GM12878 (cell line): ENCODE measurements around the gene MPRIP.

ENCODE experiments used
- KDM1A ChIP-seq: fragments of 200-600 bp; sonication (generic); IDR thresholded peaks from 2 replicates; pipeline ENCODE4 v1.6.1; 2016; ENCODE audit warnings: borderline replicate concordance
- NFXL1 ChIP-seq: fragments of 450-650 bp; IDR thresholded peaks from 2 replicates; pipeline ENCODE4 v1.6.1; 2017; ENCODE audit warnings: antibody characterized with exemption, mild to moderate bottlenecking, borderline replicate concordance
- TCF7 ChIP-seq: IDR thresholded peaks from 2 replicates; pipeline ENCODE4 v1.6.1; 2014; ENCODE audit warnings: antibody characterized with exemption, borderline replicate concordance

- TF ChIP-seq TCF7, result no peak
- no peak for TF ChIP-seq NFXL1
- no peak for TF ChIP-seq KDM1A
Observed at GRCh38 chr17:17022456-17022855, 19.8 kb upstream of the MPRIP start.
